SU-DHL-6 (cell line): ENCODE data around the gene TSPAN13.

Source experiments
- EZH2phosphoT487 ChIP-seq: fragments of 200-600 bp; sonication (generic), shearing (Covaris generic); conservative IDR thresholded peaks from 2 replicates; pipeline ENCODE4 v1.6.1; 2018; ENCODE audit warnings: mild to moderate bottlenecking, antibody characterized with exemption, low read length, moderate library complexity, mixed read lengths
- TF ChIP-seq, protein P1 (sequence below): fragments of 200-600 bp; sonication (generic); IDR thresholded peaks from one replicate; pipeline ENCODE4 v1.5.1; 2017; ENCODE audit warnings: antibody characterized with exemption, mild to moderate bottlenecking, low read length, moderate library complexity; ENCODE audit not compliant: insufficient read depth, poor library complexity, severe bottlenecking

DNA sequence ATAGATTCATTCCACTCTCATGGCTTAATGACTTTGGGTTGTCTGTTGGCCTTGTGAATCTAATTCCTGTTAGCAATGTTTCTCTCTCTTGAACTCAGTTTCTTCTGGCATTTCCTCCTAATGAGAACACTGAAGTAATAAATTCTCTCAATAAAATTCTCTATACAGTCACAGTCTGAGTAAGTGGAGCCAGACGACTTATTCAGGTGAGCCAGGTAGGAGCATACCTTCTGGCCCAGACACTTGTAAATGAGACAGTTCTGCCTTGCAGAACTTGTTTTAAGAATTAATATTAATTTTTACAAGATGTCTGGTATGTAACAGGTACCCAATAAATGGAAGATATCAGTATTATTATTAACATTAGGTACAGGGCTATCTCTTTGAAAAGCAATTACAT, 79.8 kb downstream of the TSPAN13 start:
- TF ChIP-seq, protein P1, sequence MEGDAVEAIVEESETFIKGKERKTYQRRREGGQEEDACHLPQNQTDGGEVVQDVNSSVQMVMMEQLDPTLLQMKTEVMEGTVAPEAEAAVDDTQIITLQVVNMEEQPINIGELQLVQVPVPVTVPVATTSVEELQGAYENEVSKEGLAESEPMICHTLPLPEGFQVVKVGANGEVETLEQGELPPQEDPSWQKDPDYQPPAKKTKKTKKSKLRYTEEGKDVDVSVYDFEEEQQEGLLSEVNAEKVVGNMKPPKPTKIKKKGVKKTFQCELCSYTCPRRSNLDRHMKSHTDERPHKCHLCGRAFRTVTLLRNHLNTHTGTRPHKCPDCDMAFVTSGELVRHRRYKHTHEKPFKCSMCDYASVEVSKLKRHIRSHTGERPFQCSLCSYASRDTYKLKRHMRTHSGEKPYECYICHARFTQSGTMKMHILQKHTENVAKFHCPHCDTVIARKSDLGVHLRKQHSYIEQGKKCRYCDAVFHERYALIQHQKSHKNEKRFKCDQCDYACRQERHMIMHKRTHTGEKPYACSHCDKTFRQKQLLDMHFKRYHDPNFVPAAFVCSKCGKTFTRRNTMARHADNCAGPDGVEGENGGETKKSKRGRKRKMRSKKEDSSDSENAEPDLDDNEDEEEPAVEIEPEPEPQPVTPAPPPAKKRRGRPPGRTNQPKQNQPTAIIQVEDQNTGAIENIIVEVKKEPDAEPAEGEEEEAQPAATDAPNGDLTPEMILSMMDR: no peak
- no peak for TF ChIP-seq EZH2phosphoT487
